Esophagus muscularis mucosa (tissue), 4 donors: Measurements from ENCODE around the gene NT5C1A. TPM values are rescaled to one million over a fixed set of nuclear protein-coding genes. Genes with fewer than 3 reads are reported as not detected.

Experiments used
- DNase-seq: peaks from one replicate; pipeline ENCODE4 v3.0.0-alpha.2; 2017; ENCODE audit errors: extremely low spot score
- H3K27ac ChIP-seq, 4 donors: fragments of 200-600 bp; sonication (generic); replicated peaks in 1 of 4; 1 replicate in 3 of 4; 2 replicates in 1 of 4; pipeline ENCODE4 v1.5.1; 2016 to 2019; ENCODE audit warnings: mild to moderate bottlenecking in 1 of 4
- H3K27me3 ChIP-seq, 4 donors: fragments of 200-600 bp; sonication (generic); one replicate each; pipeline versions ENCODE4 v1.5.1 to v1.6.0; 2016 to 2019
- H3K36me3 ChIP-seq, 4 donors: fragments of 200-600 bp; sonication (generic); one replicate each; pipeline ENCODE4 v1.5.1; 2016 to 2019
- H3K4me1 ChIP-seq, 4 donors: fragments of 200-600 bp; sonication (generic); one replicate each; pipeline ENCODE4 v1.5.1; 2016 to 2019
- H3K4me3 ChIP-seq, 4 donors: fragments of 200-600 bp; sonication (generic); 1 replicate in 2 of 4; 2 replicates in 2 of 4; pipeline ENCODE4 v1.5.1; 2016 to 2019; ENCODE audit warnings: mild to moderate bottlenecking in 4 of 4, moderate library complexity in 1 of 4
- H3K9me3 ChIP-seq, 4 donors: fragments of 200-600 bp; sonication (generic); 1 replicate in 3 of 4; 2 replicates in 1 of 4; pipeline ENCODE4 v1.5.1; 2016 to 2019
- EP300 ChIP-seq: sonication (generic); formaldehyde crosslinking; IDR thresholded peaks from one replicate; pipeline ENCODE4 v1.6.1; 2017; ENCODE audit warnings: antibody characterized with exemption
- POLR2A ChIP-seq: fragments of 450-650 bp; IDR thresholded peaks from one replicate; pipeline ENCODE4 v1.6.1; 2017; ENCODE audit warnings: antibody characterized with exemption, moderate library complexity, mild to moderate bottlenecking, low read depth
- POLR2AphosphoS5 ChIP-seq, 2 donors: sonication (generic); formaldehyde crosslinking; IDR thresholded peaks; one replicate each; pipeline ENCODE4 v1.6.1; 2017; ENCODE audit warnings: antibody characterized with exemption in 2 of 2
- WGBS: methylation state at CpG from one replicate; pipeline ENCODE4 v1.1.5; 2018; 5-methylcytosine and 5-hydroxymethylcytosine counted together
- intact Hi-C: fragments of 100-400 bp; cut with DNase I; formaldehyde crosslinking; loops from one replicate; pipeline ENCODE4 v1.15.1; 2023
- total RNA-seq, 4 donors: library from RNA; depleted of rRNA; stranded (reverse); fragments of >200 nt; gene quantifications; one replicate each; pipeline versions ENCODE4 v1.1.0 to v1.2.1, GENCODE V29; 2016
- TF ChIP-seq, protein P1 (sequence below), 3 experiments: fragments of 200-600 bp in 2 of 3; fragments of 450-650 bp in 1 of 3; sonication (generic) in 2 of 3; IDR thresholded peaks; one replicate each; pipeline ENCODE4 v1.5.1; 2017 to 2019; ENCODE audit warnings: antibody characterized with exemption in 3 of 3, mild to moderate bottlenecking in 2 of 3, moderate library complexity in 1 of 3

Gene NT5C1A
- total RNA-seq, 4 donors from 2014 or later, result 0.26 TPM; not detected in 3

DNA sequence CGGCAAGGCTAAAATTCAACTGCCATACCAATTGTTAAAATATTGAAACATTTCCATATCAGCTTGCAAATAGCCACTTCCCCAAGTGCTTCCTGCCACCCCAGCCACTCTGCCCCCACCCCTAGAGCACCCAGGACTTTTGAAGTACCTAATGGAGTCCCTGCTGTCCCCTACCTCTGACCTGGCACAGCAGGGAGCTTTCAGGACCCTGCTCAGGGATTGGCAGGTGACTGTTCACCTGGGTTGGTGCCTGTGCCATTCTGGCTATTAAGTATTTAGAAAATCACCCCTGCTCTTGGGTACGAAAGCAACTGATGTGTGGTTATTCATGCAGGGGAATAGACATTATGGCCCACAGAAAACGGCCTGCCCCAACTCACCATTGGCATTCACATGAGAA lies 28.4 kb upstream of the NT5C1A start:
- no peak overlapping the region for H3K27ac ChIP-seq
- H3K27me3 ChIP-seq, result peaks cover 0 to 13% (median 0%) of the 10 kb centered on the region in 4 donors
- no peak for DNase-seq
- no peak overlapping the region for H3K4me3 ChIP-seq
- TF ChIP-seq, protein P1, sequence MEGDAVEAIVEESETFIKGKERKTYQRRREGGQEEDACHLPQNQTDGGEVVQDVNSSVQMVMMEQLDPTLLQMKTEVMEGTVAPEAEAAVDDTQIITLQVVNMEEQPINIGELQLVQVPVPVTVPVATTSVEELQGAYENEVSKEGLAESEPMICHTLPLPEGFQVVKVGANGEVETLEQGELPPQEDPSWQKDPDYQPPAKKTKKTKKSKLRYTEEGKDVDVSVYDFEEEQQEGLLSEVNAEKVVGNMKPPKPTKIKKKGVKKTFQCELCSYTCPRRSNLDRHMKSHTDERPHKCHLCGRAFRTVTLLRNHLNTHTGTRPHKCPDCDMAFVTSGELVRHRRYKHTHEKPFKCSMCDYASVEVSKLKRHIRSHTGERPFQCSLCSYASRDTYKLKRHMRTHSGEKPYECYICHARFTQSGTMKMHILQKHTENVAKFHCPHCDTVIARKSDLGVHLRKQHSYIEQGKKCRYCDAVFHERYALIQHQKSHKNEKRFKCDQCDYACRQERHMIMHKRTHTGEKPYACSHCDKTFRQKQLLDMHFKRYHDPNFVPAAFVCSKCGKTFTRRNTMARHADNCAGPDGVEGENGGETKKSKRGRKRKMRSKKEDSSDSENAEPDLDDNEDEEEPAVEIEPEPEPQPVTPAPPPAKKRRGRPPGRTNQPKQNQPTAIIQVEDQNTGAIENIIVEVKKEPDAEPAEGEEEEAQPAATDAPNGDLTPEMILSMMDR (IDR thresholded peaks at IDR 0.05), result no peak
- TF ChIP-seq EP300 (no peak), POLR2A (no peak), POLR2AphosphoS5 (IDR thresholded peaks at IDR 0.05) (no peak)
- no peaks in the 10 kb centered on the region for H3K36me3 ChIP-seq
- H3K9me3 ChIP-seq, result peaks cover 0 to 3% (median 0%) of the 10 kb centered on the region in 4 donors
- peaks cover 0 to 5% (median 2%) of the 10 kb centered on the region in 4 donors for H3K4me1 ChIP-seq
- 67% methylated on average over 3 of the region's 3 CpGs for WGBS
- intact Hi-C loops, result no loop called here

DNA sequence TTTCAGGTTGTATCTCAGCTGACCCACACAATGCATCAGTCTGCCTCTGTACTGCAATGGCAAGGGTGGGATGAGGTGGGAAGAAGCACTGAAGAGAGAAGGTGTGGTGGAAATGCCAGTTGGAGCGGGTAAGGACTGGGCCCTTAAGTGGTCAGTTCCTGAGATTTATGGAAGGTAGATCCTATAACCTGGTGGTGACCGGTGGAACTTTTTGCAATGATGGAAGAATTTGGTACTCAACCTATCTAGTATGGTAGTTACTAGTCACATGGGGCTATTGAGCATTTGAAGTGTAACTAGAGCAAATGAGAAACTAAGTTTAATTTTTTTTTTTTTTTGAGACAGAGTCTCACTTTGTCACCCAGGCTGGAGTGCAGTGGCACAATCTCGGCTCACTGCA lies 27.5 kb upstream of the NT5C1A start:
- peaks cover 0 to 18% (median 0%) of the 10 kb centered on the region in 4 donors for H3K27me3 ChIP-seq
- peaks cover 0 to 3% (median 0%) of the 10 kb centered on the region in 4 donors for H3K9me3 ChIP-seq
- TF ChIP-seq, protein P1 (IDR thresholded peaks at IDR 0.05), result peak in 1 of 3 experiments; percentile 8
- no peak for TF ChIP-seq POLR2A
- TF ChIP-seq POLR2AphosphoS5 (IDR thresholded peaks at IDR 0.05), result no peak
- no peak for TF ChIP-seq EP300
- no peak overlapping the region for H3K27ac ChIP-seq
- intact Hi-C loops, result no loop called here
- no peak overlapping the region for H3K4me3 ChIP-seq
- WGBS, result 94% methylated on average over 3 of the region's 3 CpGs
- H3K36me3 ChIP-seq, result no peaks in the 10 kb centered on the region
- DNase-seq, result no peak
- peaks cover 0 to 5% (median 2%) of the 10 kb centered on the region in 4 donors for H3K4me1 ChIP-seq

DNA sequence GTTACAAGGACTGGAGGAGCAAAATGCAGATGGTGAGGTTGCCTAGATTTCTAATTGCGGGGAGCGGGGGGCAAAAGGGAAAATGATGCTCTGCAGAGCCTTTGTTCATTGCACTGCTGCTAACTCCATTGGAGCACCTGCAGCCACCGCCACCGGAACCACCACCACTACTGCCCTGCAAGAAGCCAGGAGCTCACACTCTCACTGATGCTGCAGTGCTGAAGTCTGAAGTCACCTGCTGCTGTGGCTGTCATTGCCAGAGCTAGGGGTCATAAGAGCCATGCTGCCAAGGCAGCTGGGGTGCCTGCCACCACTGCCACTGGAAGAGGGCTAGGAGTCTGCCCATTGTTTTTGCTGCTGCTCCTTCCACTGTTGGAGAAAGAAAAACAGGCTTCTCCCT lies 26.7 kb upstream of the NT5C1A start:
- intact Hi-C loops, result no loop called here
- Histone ChIP-seq H3K36me3 (no peaks in the 10 kb centered on the region), H3K4me1 (peaks cover 0 to 5% (median 2%) of the 10 kb centered on the region in 4 donors), H3K27ac (no peak overlapping the region), H3K27me3 (peaks cover 0 to 21% (median under 1%) of the 10 kb centered on the region in 4 donors), H3K9me3 (peaks cover 0 to 3% (median 0%) of the 10 kb centered on the region in 4 donors), H3K4me3 (no peak overlapping the region)
- 84% methylated on average over 4 of the region's 4 CpGs for WGBS
- no peak for TF ChIP-seq POLR2AphosphoS5 (IDR thresholded peaks at IDR 0.05)
- TF ChIP-seq POLR2A, result no peak
- TF ChIP-seq EP300, result no peak
- TF ChIP-seq, protein P1 (IDR thresholded peaks at IDR 0.05), result no peak
- no peak for DNase-seq

GRCh38 chr1:39696448-39696847 lies 24.5 kb upstream of the NT5C1A start:
- peaks cover 0 to 3% (median 0%) of the 10 kb centered on the region in 4 donors for H3K9me3 ChIP-seq
- 75% methylated on average over 1 of the region's 1 CpG for WGBS
- H3K4me1 ChIP-seq, result peaks cover 8 to 17% (median 15%) of the 10 kb centered on the region in 4 donors
- TF ChIP-seq POLR2AphosphoS5 (IDR thresholded peaks at IDR 0.05) (no peak), EP300 (no peak), POLR2A (no peak)
- TF ChIP-seq, protein P1 (IDR thresholded peaks at IDR 0.05), result no peak
- intact Hi-C loops, result no loop called here
- no peak overlapping the region for H3K4me3 ChIP-seq
- no peak for DNase-seq
- peaks cover 0 to 42% (median 19%) of the 10 kb centered on the region in 4 donors for H3K27me3 ChIP-seq
- H3K36me3 ChIP-seq, result no peaks in the 10 kb centered on the region
- H3K27ac ChIP-seq, result no peak overlapping the region

DNA sequence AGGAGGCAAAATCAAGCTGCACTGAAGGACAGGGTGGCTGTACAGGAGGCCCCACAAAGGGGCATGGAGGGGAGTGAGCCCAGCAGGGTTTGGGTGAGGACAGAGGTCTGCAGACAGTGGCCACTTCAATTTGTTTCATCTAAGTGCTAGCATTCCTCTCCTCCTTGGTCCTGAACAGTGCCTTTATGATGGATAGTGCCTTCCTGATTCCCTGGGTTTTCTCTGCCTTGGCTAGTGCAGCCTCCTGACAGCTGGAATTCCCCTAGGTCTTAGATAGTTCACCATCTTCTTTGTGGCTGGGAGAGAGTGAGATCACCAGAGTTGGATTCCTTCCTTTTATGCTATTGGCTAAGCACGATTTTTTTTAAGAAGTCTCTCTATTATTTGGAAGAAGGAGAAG lies 23.1 kb upstream of the NT5C1A start:
- no peak for TF ChIP-seq POLR2AphosphoS5 (IDR thresholded peaks at IDR 0.05)
- TF ChIP-seq EP300, result no peak
- TF ChIP-seq, protein P1 (IDR thresholded peaks at IDR 0.05), result no peak
- TF ChIP-seq POLR2A, result no peak
- Histone ChIP-seq H3K4me1 (peaks cover 13 to 23% (median 21%) of the 10 kb centered on the region in 4 donors), H3K27ac (no peak overlapping the region), H3K4me3 (no peak overlapping the region), H3K9me3 (peaks cover 0 to 3% (median 0%) of the 10 kb centered on the region in 4 donors), H3K36me3 (no peaks in the 10 kb centered on the region), H3K27me3 (peaks cover 0 to 56% (median 33%) of the 10 kb centered on the region in 4 donors)
- WGBS, result 25% methylated on average over 1 of the region's 1 CpG
- no peak for DNase-seq
- intact Hi-C loops, result no loop called here
